Hepatocyte (in vitro differentiated cells): ENCODE data around the gene CPA1.

ENCODE experiments used
- EZH2 ChIP-seq: fragments of 200-600 bp; sonication (generic); IDR thresholded peaks from 2 replicates; pipeline ENCODE4 v1.6.1; 2016; ENCODE audit warnings: antibody characterized with exemption, mild to moderate bottlenecking, borderline replicate concordance
- EZH2phosphoT487 ChIP-seq: fragments of 200-600 bp; sonication (generic); IDR thresholded peaks from one replicate; pipeline ENCODE4 v1.6.1; 2018; ENCODE audit warnings: antibody characterized with exemption, mild to moderate bottlenecking, low read depth, moderate library complexity; ENCODE audit not compliant: unreplicated experiment, severe bottlenecking
- TF ChIP-seq, protein P1 (sequence below): fragments of 200-600 bp; sonication (generic); IDR thresholded peaks from 2 replicates; pipeline ENCODE4 v1.5.1; 2016; ENCODE audit warnings: antibody characterized with exemption, mild to moderate bottlenecking; ENCODE audit not compliant: poor library complexity

DNA sequence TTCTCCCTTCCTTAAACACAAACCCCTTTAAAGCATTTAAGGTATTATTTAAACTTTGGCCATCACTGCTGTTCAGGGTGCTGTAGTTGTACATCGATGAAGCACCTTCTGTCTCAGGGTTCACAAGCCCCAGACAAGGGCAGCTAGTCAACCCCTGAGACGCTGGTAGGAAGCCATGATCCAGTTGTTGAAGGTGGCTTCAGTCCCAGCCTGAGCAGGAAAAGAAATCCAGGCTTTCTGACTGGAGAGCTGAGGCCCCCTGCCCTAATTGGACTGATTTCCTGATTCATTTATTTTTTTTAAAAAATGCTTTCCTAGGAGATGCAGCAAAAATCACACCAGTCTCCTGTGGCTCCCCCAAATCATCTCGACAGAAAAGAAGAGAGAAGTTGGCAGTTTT lies 15.8 kb downstream of the CPA1 start:
- TF ChIP-seq, protein P1, sequence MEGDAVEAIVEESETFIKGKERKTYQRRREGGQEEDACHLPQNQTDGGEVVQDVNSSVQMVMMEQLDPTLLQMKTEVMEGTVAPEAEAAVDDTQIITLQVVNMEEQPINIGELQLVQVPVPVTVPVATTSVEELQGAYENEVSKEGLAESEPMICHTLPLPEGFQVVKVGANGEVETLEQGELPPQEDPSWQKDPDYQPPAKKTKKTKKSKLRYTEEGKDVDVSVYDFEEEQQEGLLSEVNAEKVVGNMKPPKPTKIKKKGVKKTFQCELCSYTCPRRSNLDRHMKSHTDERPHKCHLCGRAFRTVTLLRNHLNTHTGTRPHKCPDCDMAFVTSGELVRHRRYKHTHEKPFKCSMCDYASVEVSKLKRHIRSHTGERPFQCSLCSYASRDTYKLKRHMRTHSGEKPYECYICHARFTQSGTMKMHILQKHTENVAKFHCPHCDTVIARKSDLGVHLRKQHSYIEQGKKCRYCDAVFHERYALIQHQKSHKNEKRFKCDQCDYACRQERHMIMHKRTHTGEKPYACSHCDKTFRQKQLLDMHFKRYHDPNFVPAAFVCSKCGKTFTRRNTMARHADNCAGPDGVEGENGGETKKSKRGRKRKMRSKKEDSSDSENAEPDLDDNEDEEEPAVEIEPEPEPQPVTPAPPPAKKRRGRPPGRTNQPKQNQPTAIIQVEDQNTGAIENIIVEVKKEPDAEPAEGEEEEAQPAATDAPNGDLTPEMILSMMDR, result no peak
- TF ChIP-seq EZH2 (no peak), EZH2phosphoT487 (no peak)
